Skeletal muscle tissue (tissue), 4 donors: ENCODE data around the gene LAMA2. TPM values are rescaled to one million over a fixed set of nuclear protein-coding genes. Genes with fewer than 3 reads are reported as not detected.

ENCODE experiments used
- H3K27ac ChIP-seq: one replicate; pipeline ENCODE4 v1.7.0; 2013; ENCODE audit warnings: mild to moderate bottlenecking, low read depth, low read length, inconsistent platforms
- H3K27me3 ChIP-seq, 3 donors: one replicate each; pipeline ENCODE4 v1.7.0; 2013; ENCODE audit warnings: low read length in 3 of 3; ENCODE audit not compliant: control insufficient read depth in 3 of 3, insufficient read depth in 3 of 3
- H3K36me3 ChIP-seq, 3 donors: one replicate each; pipeline ENCODE4 v1.7.0; 2013; ENCODE audit warnings: low read length in 3 of 3; ENCODE audit not compliant: control insufficient read depth in 3 of 3, insufficient read depth in 3 of 3
- H3K4me1 ChIP-seq, 3 donors: one replicate each; pipeline ENCODE4 v1.7.0; 2013; ENCODE audit warnings: low read length in 3 of 3, mild to moderate bottlenecking in 3 of 3; ENCODE audit not compliant: control insufficient read depth in 3 of 3, insufficient read depth in 3 of 3
- H3K4me3 ChIP-seq, 3 donors: one replicate each; pipeline ENCODE4 v1.7.0; 2013; ENCODE audit warnings: low read length in 3 of 3
- H3K9ac ChIP-seq, 3 donors: one replicate each; pipeline ENCODE4 v1.7.0; 2013; ENCODE audit warnings: low read length in 3 of 3, mild to moderate bottlenecking in 3 of 3, moderate library complexity in 2 of 3, low read depth in 1 of 3
- H3K9me3 ChIP-seq, 3 donors: one replicate each; pipeline ENCODE4 v1.7.0; 2013; ENCODE audit warnings: low read length in 3 of 3; ENCODE audit not compliant: control insufficient read depth in 3 of 3
- total RNA-seq: library from RNA; depleted of rRNA; stranded (reverse); fragments of >200 nt; gene quantifications from one replicate; pipeline ENCODE4 v1.2.3, GENCODE V29; 2014
- donor health status: Osteomylitis.

Gene LAMA2
- total RNA-seq, 1 donor from 2014 or later, result 187 TPM

DNA sequence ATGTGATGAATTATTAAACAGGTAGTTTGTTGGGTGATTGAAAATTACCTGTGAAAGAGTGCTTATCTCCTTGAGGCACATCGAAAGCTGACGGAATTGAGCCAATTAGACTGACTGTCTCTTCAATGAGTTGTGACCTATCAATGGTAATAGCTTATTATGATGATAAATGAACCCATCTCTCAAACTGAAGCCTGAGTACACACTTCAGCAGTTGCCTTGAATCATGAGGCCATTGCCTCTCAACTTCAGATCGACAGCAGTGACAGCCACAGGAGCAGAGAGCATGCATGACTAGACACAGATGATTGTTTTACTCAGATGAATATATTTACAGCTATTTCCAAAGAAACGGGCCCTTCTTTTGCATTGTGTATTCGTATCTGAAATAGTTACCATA is 323.9 kb downstream of the LAMA2 start:
- H3K36me3 ChIP-seq, result no peaks in the 10 kb centered on the region
- no peaks in the 10 kb centered on the region for H3K27me3 ChIP-seq
- H3K27ac ChIP-seq, result no peak overlapping the region
- no peak overlapping the region for H3K9ac ChIP-seq
- H3K4me3 ChIP-seq, result no peak overlapping the region
- H3K9me3 ChIP-seq, result no peaks in the 10 kb centered on the region
- H3K4me1 ChIP-seq, result no peaks in the 10 kb centered on the region

- Histone ChIP-seq H3K27ac (no peak overlapping the region), H3K9me3 (no peaks in the 10 kb centered on the region)
These were observed 324.9 kb downstream of the LAMA2 start for GRCh38 chr6:129207832-129208231.

GRCh38 chr6:129208415-129209034 is 325.6 kb downstream of the LAMA2 start:
- H3K36me3 ChIP-seq, result no peaks in the 10 kb centered on the region
- no peak overlapping the region for H3K4me3 ChIP-seq
- no peaks in the 10 kb centered on the region for H3K4me1 ChIP-seq
- H3K27me3 ChIP-seq, result no peaks in the 10 kb centered on the region
- no peaks in the 10 kb centered on the region for H3K9me3 ChIP-seq
- no peak overlapping the region for H3K9ac ChIP-seq
- H3K27ac ChIP-seq, result no peak overlapping the region

More at GRCh38 chr6:129207832-129208231, 324.9 kb downstream of the LAMA2 start:
- Histone ChIP-seq H3K4me3 (no peak overlapping the region), H3K27me3 (no peaks in the 10 kb centered on the region), H3K36me3 (no peaks in the 10 kb centered on the region), H3K4me1 (no peaks in the 10 kb centered on the region), H3K9ac (no peak overlapping the region)

GRCh38 chr6:129209355-129209754 is 326.4 kb downstream of the LAMA2 start:
- Histone ChIP-seq H3K36me3 (no peaks in the 10 kb centered on the region), H3K4me1 (no peaks in the 10 kb centered on the region), H3K27ac (no peak overlapping the region), H3K4me3 (no peak overlapping the region), H3K27me3 (no peaks in the 10 kb centered on the region), H3K9me3 (no peaks in the 10 kb centered on the region), H3K9ac (no peak overlapping the region)

- Histone ChIP-seq H3K9me3 (no peaks in the 10 kb centered on the region), H3K36me3 (no peaks in the 10 kb centered on the region), H3K4me1 (no peaks in the 10 kb centered on the region), H3K27ac (no peak overlapping the region), H3K4me3 (no peak overlapping the region), H3K9ac (no peak overlapping the region), H3K27me3 (no peaks in the 10 kb centered on the region)
These were observed 327.7 kb downstream of the LAMA2 start for GRCh38 chr6:129210684-129211083.

- no peaks in the 10 kb centered on the region for H3K9me3 ChIP-seq
- H3K9ac ChIP-seq, result no peak overlapping the region
- no peak overlapping the region for H3K4me3 ChIP-seq
- no peak overlapping the region for H3K27ac ChIP-seq
- H3K27me3 ChIP-seq, result no peaks in the 10 kb centered on the region
- H3K4me1 ChIP-seq, result no peaks in the 10 kb centered on the region
- H3K36me3 ChIP-seq, result no peaks in the 10 kb centered on the region
These were observed 328.7 kb downstream of the LAMA2 start for GRCh38 chr6:129211626-129212025.

DNA sequence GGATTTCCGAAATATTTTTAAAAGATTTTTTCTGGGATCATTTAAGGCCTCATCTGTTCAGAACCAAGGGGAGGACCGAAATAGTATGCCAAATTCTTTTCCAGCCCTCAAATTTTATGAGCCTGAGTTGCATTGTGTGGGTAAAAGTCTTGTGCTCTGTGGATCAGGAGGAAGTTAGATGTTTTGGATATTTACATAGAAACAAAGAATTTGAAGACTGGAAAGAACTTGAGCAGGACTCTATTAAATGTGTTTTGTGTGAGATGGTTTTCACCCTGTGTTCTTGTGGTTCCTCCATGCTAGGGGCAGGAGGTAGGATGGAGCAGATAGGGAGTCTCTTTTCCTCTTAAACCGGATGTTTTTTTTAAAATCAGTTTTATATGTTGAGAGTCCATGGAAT is 329.1 kb downstream of the LAMA2 start:
- Histone ChIP-seq H3K27ac (no peak overlapping the region), H3K4me1 (no peaks in the 10 kb centered on the region), H3K27me3 (no peaks in the 10 kb centered on the region), H3K4me3 (no peak overlapping the region), H3K9me3 (no peaks in the 10 kb centered on the region), H3K36me3 (no peaks in the 10 kb centered on the region), H3K9ac (no peak overlapping the region)

DNA sequence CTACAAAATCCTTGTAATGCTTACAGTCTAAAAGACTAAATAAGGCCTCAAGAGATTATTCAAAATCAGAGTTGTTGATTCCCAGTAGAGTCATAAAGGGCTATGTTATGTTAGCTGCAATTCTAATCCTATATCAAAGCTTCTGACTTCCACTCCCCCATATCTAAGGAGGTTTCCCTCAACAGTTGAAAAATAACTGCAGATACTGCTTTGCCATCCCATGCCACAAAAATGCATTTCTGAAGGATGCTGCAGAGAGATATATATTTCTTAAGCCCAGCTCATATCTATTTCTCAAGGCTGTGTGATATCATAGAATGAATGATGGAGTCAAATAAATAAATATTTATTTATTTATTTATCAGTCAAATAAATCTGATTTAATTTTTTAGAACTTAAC is 332.3 kb downstream of the LAMA2 start:
- H3K4me3 ChIP-seq, result no peak overlapping the region
- no peaks in the 10 kb centered on the region for H3K9me3 ChIP-seq
- H3K4me1 ChIP-seq, result no peaks in the 10 kb centered on the region
- no peaks in the 10 kb centered on the region for H3K27me3 ChIP-seq
- H3K27ac ChIP-seq, result no peak overlapping the region
- no peak overlapping the region for H3K9ac ChIP-seq
- no peaks in the 10 kb centered on the region for H3K36me3 ChIP-seq

GRCh38 chr6:129215916-129216520 is 333.1 kb downstream of the LAMA2 start:
- Histone ChIP-seq H3K4me1 (no peaks in the 10 kb centered on the region), H3K27me3 (no peaks in the 10 kb centered on the region), H3K27ac (no peak overlapping the region)

GRCh38 chr6:129217701-129218100 is 334.8 kb downstream of the LAMA2 start:
- no peaks in the 10 kb centered on the region for H3K36me3 ChIP-seq
- H3K9ac ChIP-seq, result no peak overlapping the region
- no peak overlapping the region for H3K4me3 ChIP-seq
- no peaks in the 10 kb centered on the region for H3K27me3 ChIP-seq
- no peaks in the 10 kb centered on the region for H3K9me3 ChIP-seq
- no peaks in the 10 kb centered on the region for H3K4me1 ChIP-seq
- H3K27ac ChIP-seq, result no peak overlapping the region

More at GRCh38 chr6:129215916-129216520, 333.1 kb downstream of the LAMA2 start:
- H3K9me3 ChIP-seq, result no peaks in the 10 kb centered on the region
- no peaks in the 10 kb centered on the region for H3K36me3 ChIP-seq
- H3K9ac ChIP-seq, result no peak overlapping the region
- no peak overlapping the region for H3K4me3 ChIP-seq
